Dedifferentiated amniotic fluid mesenchymal stem cell (primary cell): Measurements from ENCODE around the gene S100A16.
A peak's percentile ranks its signal among the peaks of the same experiment; 100 is the strongest.
"Not testable (repeated sequence)": the region's sequence is repeated elsewhere in the genome, so short reads cannot be mapped to it uniquely, and the experiment has no call there.

Experiments used
- DNase-seq: peaks from one replicate; pipeline ENCODE4 v3.0.0-alpha.2; 2016; ENCODE audit errors: extremely low spot score

S100A16 gene

GRCh38 chr1:153586347-153586746, 26.6 kb downstream of the S100A16 start:
- no peak for DNase-seq

- DNase-seq = no peak
Measured at GRCh38 chr1:153585006-153585405, 27.9 kb downstream of the S100A16 start.

- no peak for DNase-seq
Measured at GRCh38 chr1:153583976-153584375, 29.0 kb downstream of the S100A16 start.

- not testable (repeated sequence) for DNase-seq
Measured at GRCh38 chr1:153583514-153583913, 29.4 kb downstream of the S100A16 start.

GRCh38 chr1:153582836-153583235, 30.1 kb downstream of the S100A16 start:
- not testable (repeated sequence) for DNase-seq

GRCh38 chr1:153578936-153579335, 34.0 kb downstream of the S100A16 start:
- DNase-seq = no peak

- no peak for DNase-seq
Measured at GRCh38 chr1:153578490-153578889, 34.4 kb downstream of the S100A16 start.

- no peak for DNase-seq
Measured at GRCh38 chr1:153577624-153578051, 35.3 kb downstream of the S100A16 start.

- DNase-seq = no peak
Measured at GRCh38 chr1:153577138-153577537, 35.8 kb downstream of the S100A16 start.

- not testable (repeated sequence) for DNase-seq
Measured at GRCh38 chr1:153575497-153575896, 37.4 kb downstream of the S100A16 start.

- not testable (repeated sequence) for DNase-seq
Measured at GRCh38 chr1:153575081-153575491, 37.9 kb downstream of the S100A16 start.

- no peak for DNase-seq
Measured at GRCh38 chr1:153573351-153573750, 39.6 kb downstream of the S100A16 start.

GRCh38 chr1:153572569-153573015, 40.3 kb downstream of the S100A16 start:
- peak; percentile 87 for DNase-seq

- DNase-seq = peak; percentile 12
Measured at GRCh38 chr1:153571706-153572105, 41.2 kb downstream of the S100A16 start.

GRCh38 chr1:153570874-153571273, 42.1 kb downstream of the S100A16 start:
- DNase-seq = peak; percentile 10

- peak; percentile 4 for DNase-seq
Measured at GRCh38 chr1:153569465-153569864, 43.5 kb downstream of the S100A16 start.

GRCh38 chr1:153568367-153569099, 44.4 kb downstream of the S100A16 start:
- DNase-seq = peak; percentile 84

- peak; percentile 13 for DNase-seq
Measured at GRCh38 chr1:153567621-153568366, 45.1 kb downstream of the S100A16 start.

GRCh38 chr1:153566414-153567371, 46.2 kb downstream of the S100A16 start:
- DNase-seq = peak; percentile 98

- peak; percentile 89 for DNase-seq
Measured at GRCh38 chr1:153565529-153566374, 47.2 kb downstream of the S100A16 start, which contains the start of gene S100A2. S100A2 (minus strand) TSS chr1:153565844; CDS start chr1:153563877, 1,967 bp downstream.

- DNase-seq = no peak
Measured at GRCh38 chr1:153563991-153564390, 48.9 kb downstream of the S100A16 start.
